Neural progenitor cell (in vitro differentiated cells): ENCODE measurements around the gene KLK12.

Experiments
- CTCF ChIP-seq: fragments of 200-600 bp; sonication (generic); IDR thresholded peaks from 2 replicates; pipeline ENCODE4 v1.5.1; 2017; ENCODE audit warnings: antibody characterized with exemption, mild to moderate bottlenecking
- EZH2 ChIP-seq: fragments of 200-600 bp; sonication (generic); IDR thresholded peaks from 2 replicates; pipeline ENCODE4 v1.6.1; 2017; ENCODE audit warnings: antibody characterized with exemption, mild to moderate bottlenecking, moderate library complexity

GRCh38 chr19:51019544-51019925, 15.3 kb downstream of the KLK12 start, which contains the start of gene KLK10:
- TF ChIP-seq EZH2 (no peak), CTCF (no peak)
